ENCODE measurements around the gene PCK1.

DNA sequence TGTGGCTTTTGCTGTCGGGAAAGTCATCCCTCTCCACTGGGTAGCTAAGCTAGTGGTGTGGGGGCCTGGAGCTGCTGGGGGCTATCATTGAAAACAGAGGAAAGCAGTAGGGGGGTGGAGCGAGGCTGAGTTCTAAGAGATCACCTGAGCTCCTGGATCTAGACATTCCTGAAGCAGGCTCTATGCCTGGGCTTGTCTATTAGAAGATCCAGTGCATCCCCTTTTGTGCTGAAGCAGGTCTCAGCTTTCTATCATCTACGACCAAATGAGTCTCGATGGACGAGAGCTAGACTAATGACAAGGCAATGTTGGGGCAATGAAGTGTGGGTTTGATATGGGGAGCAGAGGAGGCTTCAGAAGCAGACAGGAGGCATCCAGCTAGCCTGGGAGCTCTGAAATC lies 40.8 kb downstream of the PCK1 start:
- TF ChIP-seq ELF1 (IDR thresholded peaks at IDR 0.05; ENCODE audit: borderline replicate concordance, low read depth) = no peak
- TF ChIP-seq, protein P1, sequence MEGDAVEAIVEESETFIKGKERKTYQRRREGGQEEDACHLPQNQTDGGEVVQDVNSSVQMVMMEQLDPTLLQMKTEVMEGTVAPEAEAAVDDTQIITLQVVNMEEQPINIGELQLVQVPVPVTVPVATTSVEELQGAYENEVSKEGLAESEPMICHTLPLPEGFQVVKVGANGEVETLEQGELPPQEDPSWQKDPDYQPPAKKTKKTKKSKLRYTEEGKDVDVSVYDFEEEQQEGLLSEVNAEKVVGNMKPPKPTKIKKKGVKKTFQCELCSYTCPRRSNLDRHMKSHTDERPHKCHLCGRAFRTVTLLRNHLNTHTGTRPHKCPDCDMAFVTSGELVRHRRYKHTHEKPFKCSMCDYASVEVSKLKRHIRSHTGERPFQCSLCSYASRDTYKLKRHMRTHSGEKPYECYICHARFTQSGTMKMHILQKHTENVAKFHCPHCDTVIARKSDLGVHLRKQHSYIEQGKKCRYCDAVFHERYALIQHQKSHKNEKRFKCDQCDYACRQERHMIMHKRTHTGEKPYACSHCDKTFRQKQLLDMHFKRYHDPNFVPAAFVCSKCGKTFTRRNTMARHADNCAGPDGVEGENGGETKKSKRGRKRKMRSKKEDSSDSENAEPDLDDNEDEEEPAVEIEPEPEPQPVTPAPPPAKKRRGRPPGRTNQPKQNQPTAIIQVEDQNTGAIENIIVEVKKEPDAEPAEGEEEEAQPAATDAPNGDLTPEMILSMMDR (IDR thresholded peaks at IDR 0.05 in 2 of 3, conservative IDR thresholded peaks at IDR 0.05 in 1 of 3; ENCODE audit: borderline replicate concordance in 1 of 3, insufficient read depth in 1 of 3, low read depth in 2 of 3, low read length in 2 of 3) = no peak
- TF ChIP-seq MAX (IDR thresholded peaks at IDR 0.05) = no peak
- no peak for TF ChIP-seq POLR2AphosphoS5 (IDR thresholded peaks at IDR 0.05; ENCODE audit: low read depth, low read length)
- TF ChIP-seq POLR2A (IDR thresholded peaks at IDR 0.05; ENCODE audit: borderline replicate concordance, extremely low read depth, insufficient read depth, insufficient read length) = no peak
- TF ChIP-seq, protein P2, sequence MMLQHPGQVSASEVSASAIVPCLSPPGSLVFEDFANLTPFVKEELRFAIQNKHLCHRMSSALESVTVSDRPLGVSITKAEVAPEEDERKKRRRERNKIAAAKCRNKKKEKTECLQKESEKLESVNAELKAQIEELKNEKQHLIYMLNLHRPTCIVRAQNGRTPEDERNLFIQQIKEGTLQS (IDR thresholded peaks at IDR 0.05) = no peak
- TF ChIP-seq FOSL1 (IDR thresholded peaks at IDR 0.05; ENCODE audit: low read depth) = no peak
- no peak for TF ChIP-seq ZBTB33 (IDR thresholded peaks at IDR 0.05; ENCODE audit: extremely low read depth, insufficient replicate concordance, low read length)

All from HCT116 (cell line).